Stimulated activated CD8-positive, alpha-beta memory T cell treated with anti-CD3 and anti-CD28 coated beads, Interleukin-4, amount 100 ng/mL, for 48 hours (primary cell): ENCODE results near the gene PARD3.

ENCODE experiments used
- DNase-seq: peaks from one replicate; pipeline ENCODE4 v3.0.0-alpha.2; 2020

The PARD3 gene

GRCh38 chr10:34606890-34607289 lies 208.2 kb downstream of the PARD3 start:
- DNase-seq, result no peak

GRCh38 chr10:34602478-34602877 lies 212.6 kb downstream of the PARD3 start:
- DNase-seq, result no peak

- DNase-seq, result no peak
Measured at GRCh38 chr10:34601691-34602090, 213.4 kb downstream of the PARD3 start.

GRCh38 chr10:34599026-34599795 lies 215.9 kb downstream of the PARD3 start:
- DNase-seq, result no peak

GRCh38 chr10:34596351-34596750 lies 218.7 kb downstream of the PARD3 start:
- no peak for DNase-seq

GRCh38 chr10:34593930-34594329 lies 221.2 kb downstream of the PARD3 start:
- DNase-seq, result no peak

- no peak for DNase-seq
Measured at GRCh38 chr10:34593374-34593890, 221.7 kb downstream of the PARD3 start.

GRCh38 chr10:34590793-34591192 lies 224.3 kb downstream of the PARD3 start:
- DNase-seq, result no peak

- no peak for DNase-seq
Measured at GRCh38 chr10:34589275-34589674, 225.8 kb downstream of the PARD3 start.

- DNase-seq, result no peak
Measured at GRCh38 chr10:34587680-34588019, 227.4 kb downstream of the PARD3 start.

GRCh38 chr10:34587002-34587679 lies 228.0 kb downstream of the PARD3 start:
- no peak for DNase-seq

- no peak for DNase-seq
Measured at GRCh38 chr10:34585422-34586112, 229.5 kb downstream of the PARD3 start.

- no peak for DNase-seq
Measured at GRCh38 chr10:34584164-34584563, 230.9 kb downstream of the PARD3 start.

- no peak for DNase-seq
Measured at GRCh38 chr10:34581801-34582532, 233.1 kb downstream of the PARD3 start.

GRCh38 chr10:34580643-34581042 lies 234.5 kb downstream of the PARD3 start:
- no peak for DNase-seq

GRCh38 chr10:34580214-34580613 lies 234.9 kb downstream of the PARD3 start:
- no peak for DNase-seq

- DNase-seq, result no peak
Measured at GRCh38 chr10:34578468-34578867, 236.6 kb downstream of the PARD3 start.

GRCh38 chr10:34576797-34577196 lies 238.3 kb downstream of the PARD3 start:
- no peak for DNase-seq

- DNase-seq, result no peak
Measured at GRCh38 chr10:34575882-34576281, 239.2 kb downstream of the PARD3 start.

GRCh38 chr10:34574353-34574934 lies 240.7 kb downstream of the PARD3 start:
- DNase-seq, result no peak

- DNase-seq, result no peak
Measured at GRCh38 chr10:34570887-34571286, 244.2 kb downstream of the PARD3 start.

- no peak for DNase-seq
Measured at GRCh38 chr10:34567659-34568253, 247.3 kb downstream of the PARD3 start.
